Dedifferentiated amniotic fluid mesenchymal stem cell (primary cell): Measurements from ENCODE around the gene BRAP.
"Not testable (repeated sequence)": the region's sequence is repeated elsewhere in the genome, so short reads cannot be mapped to it uniquely, and the experiment has no call there.

Experiments used
- DNase-seq: peaks from one replicate; pipeline ENCODE4 v3.0.0-alpha.2; 2016; ENCODE audit errors: extremely low spot score

The BRAP gene

GRCh38 chr12:111677186-111677585, 8.6 kb downstream of the BRAP start:
- DNase-seq: no peak

- no peak for DNase-seq
Measured at GRCh38 chr12:111673503-111673902, 12.3 kb downstream of the BRAP start.

- DNase-seq: no peak
Measured at GRCh38 chr12:111672822-111673381, 12.9 kb downstream of the BRAP start.

GRCh38 chr12:111664961-111665865, 20.5 kb downstream of the BRAP start:
- DNase-seq: no peak

GRCh38 chr12:111664499-111664898, 21.3 kb downstream of the BRAP start:
- DNase-seq: no peak

- DNase-seq: no peak
Measured at GRCh38 chr12:111656016-111656415, 29.7 kb downstream of the BRAP start.

- DNase-seq: no peak
Measured at GRCh38 chr12:111655356-111655755, 30.4 kb downstream of the BRAP start.

GRCh38 chr12:111653596-111653995, 32.2 kb downstream of the BRAP start:
- no peak for DNase-seq

GRCh38 chr12:111652530-111652929, 33.2 kb downstream of the BRAP start:
- not testable (repeated sequence) for DNase-seq

GRCh38 chr12:111650912-111651311, 34.8 kb downstream of the BRAP start:
- DNase-seq: no peak

GRCh38 chr12:111645433-111645832, 40.3 kb downstream of the BRAP start:
- no peak for DNase-seq

GRCh38 chr12:111643427-111643826, 42.3 kb downstream of the BRAP start:
- no peak for DNase-seq

GRCh38 chr12:111642681-111643426, 42.9 kb downstream of the BRAP start:
- DNase-seq: no peak

- no peak for DNase-seq
Measured at GRCh38 chr12:111640506-111640905, 45.2 kb downstream of the BRAP start.

GRCh38 chr12:111638556-111638955, 47.2 kb downstream of the BRAP start:
- DNase-seq: no peak

GRCh38 chr12:111636209-111636945, 49.4 kb downstream of the BRAP start:
- peak; percentile 79 for DNase-seq

GRCh38 chr12:111635524-111635923, 50.2 kb downstream of the BRAP start:
- DNase-seq: no peak

GRCh38 chr12:111628505-111629260, 57.1 kb downstream of the BRAP start:
- DNase-seq: no peak

- DNase-seq: no peak
Measured at GRCh38 chr12:111626230-111626629, 59.5 kb downstream of the BRAP start.

GRCh38 chr12:111624540-111624939, 61.2 kb downstream of the BRAP start:
- no peak for DNase-seq

GRCh38 chr12:111617841-111618240, 67.9 kb downstream of the BRAP start:
- not testable (repeated sequence) for DNase-seq
